Fibroblast of lung (primary cell): ENCODE measurements around the gene CDC42EP3.

Experiments
- CTCF ChIP-seq, 2 donors: IDR thresholded peaks in 1 of 2; conservative IDR thresholded peaks in 1 of 2; 1 replicate in 1 of 2; 2 replicates in 1 of 2; pipeline ENCODE4 v1.5.1; 2011 to 2012; ENCODE audit warnings: low read length in 2 of 2, control low read depth in 1 of 2, inconsistent platforms in 1 of 2, low read depth in 1 of 2, mild to moderate bottlenecking in 1 of 2
- EZH2 ChIP-seq: IDR thresholded peaks from 2 replicates; pipeline ENCODE4 v1.5.1; 2012; ENCODE audit warnings: low read length, control low read depth, mild to moderate bottlenecking; ENCODE audit errors: missing control alignments

DNA sequence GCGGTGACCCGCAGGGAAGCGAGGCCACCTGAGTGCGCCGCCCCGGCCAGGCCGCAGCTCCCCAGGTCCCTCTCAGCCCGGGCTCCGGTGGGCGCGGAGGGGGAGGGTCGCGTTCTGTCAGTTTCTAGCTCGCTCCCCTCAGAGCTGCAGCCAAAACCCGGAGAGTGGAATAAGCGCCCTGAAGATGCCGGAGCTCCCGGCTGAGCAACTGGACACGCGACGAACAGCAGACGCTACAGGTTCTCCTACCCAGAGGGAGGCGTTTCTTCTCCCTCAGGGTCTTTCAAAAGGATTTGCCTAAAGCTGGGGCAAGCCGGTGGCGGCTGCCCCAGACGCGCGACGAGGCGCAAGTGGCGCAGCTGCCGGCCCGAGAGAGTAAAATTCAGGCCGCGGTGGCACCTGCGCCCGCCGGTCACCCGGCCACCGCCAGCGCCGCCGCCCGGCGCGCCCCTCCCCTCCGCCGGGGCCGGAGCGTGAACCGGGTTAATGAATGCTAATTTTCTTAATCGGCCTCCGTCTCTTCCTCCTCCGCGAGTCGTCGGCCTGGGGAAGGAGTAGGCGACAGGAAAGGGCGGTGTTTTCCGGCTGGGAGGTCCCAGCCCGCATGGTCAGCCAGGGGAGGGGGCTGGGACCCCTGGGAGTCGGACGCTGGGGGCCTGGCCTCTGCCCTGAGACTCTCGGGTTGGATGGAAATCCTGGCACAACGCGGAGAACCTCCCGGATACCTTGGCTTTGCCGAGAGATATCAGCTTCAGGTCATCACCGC, 845 bp upstream of the CDC42EP3 start:
- no peak for TF ChIP-seq CTCF (conservative IDR thresholded peaks at IDR 0.05 in 1 of 2, IDR thresholded peaks at IDR 0.05 in 1 of 2; ENCODE audit: low read depth in 1 of 2, low read length in 2 of 2)
- no peak for TF ChIP-seq EZH2
